NCI-H2029 (cell line): Measurements from ENCODE around the gene CABP2.
"Not testable (repeated sequence)": the region's sequence is repeated elsewhere in the genome, so short reads cannot be mapped to it uniquely, and the experiment has no call there.

Experiments
- DNase-seq: peaks from one replicate; lab custom pipeline; 2025; lab: John Stamatoyannopoulos, UW

Gene CABP2

GRCh38 chr11:67522844-67523555 is at the start of gene CABP2:
TSS of gene CABP2 (minus strand) at chr11:67523446. CDS start at chr11:67523326, 120 bp downstream.
- no peak for DNase-seq

GRCh38 chr11:67572747-67573419 is 49.6 kb upstream of the CABP2 start:
- peak; percentile 39 for DNase-seq

GRCh38 chr11:67572305-67572704 is 49.1 kb upstream of the CABP2 start:
- no peak for DNase-seq

GRCh38 chr11:67571443-67571842 is 48.2 kb upstream of the CABP2 start:
- DNase-seq, result no peak

GRCh38 chr11:67564230-67564629 is 41.0 kb upstream of the CABP2 start:
- DNase-seq, result no peak

- not testable (repeated sequence) for DNase-seq
These were observed 40.5 kb upstream of the CABP2 start for GRCh38 chr11:67563705-67564114.

GRCh38 chr11:67562963-67563704 is 39.9 kb upstream of the CABP2 start:
- DNase-seq, result no peak

- no peak for DNase-seq
These were observed 38.8 kb upstream of the CABP2 start for GRCh38 chr11:67561971-67562619.

- DNase-seq, result no peak
These were observed 35.0 kb upstream of the CABP2 start for GRCh38 chr11:67558084-67558772.

GRCh38 chr11:67556244-67556643 is 33.0 kb upstream of the CABP2 start:
- no peak for DNase-seq

GRCh38 chr11:67551697-67552096 is 28.5 kb upstream of the CABP2 start:
- DNase-seq, result not testable (repeated sequence)

GRCh38 chr11:67551127-67551526 is 27.9 kb upstream of the CABP2 start:
- DNase-seq, result no peak

GRCh38 chr11:67548555-67549110 is 25.4 kb upstream of the CABP2 start:
- peak; percentile 46 for DNase-seq

GRCh38 chr11:67548112-67548511 is 24.9 kb upstream of the CABP2 start:
- DNase-seq, result not testable (repeated sequence)

GRCh38 chr11:67545280-67545679 is 22.0 kb upstream of the CABP2 start:
- DNase-seq, result peak; percentile 10

- DNase-seq, result no peak
These were observed 21.5 kb upstream of the CABP2 start for GRCh38 chr11:67544616-67545242.

- no peak for DNase-seq
These were observed 20.3 kb upstream of the CABP2 start for GRCh38 chr11:67543585-67543984.

- no peak for DNase-seq
These were observed 19.7 kb upstream of the CABP2 start for GRCh38 chr11:67542971-67543370.

- no peak for DNase-seq
These were observed 18.9 kb upstream of the CABP2 start for GRCh38 chr11:67542169-67542568.

- DNase-seq, result no peak
These were observed 18.0 kb upstream of the CABP2 start for GRCh38 chr11:67541198-67541597.

- no peak for DNase-seq
These were observed 16.3 kb upstream of the CABP2 start for GRCh38 chr11:67539550-67539949.
